ENCODE data around the gene TRIM37.
A peak's percentile ranks its signal among the peaks of the same experiment; 100 is the strongest.
"Not testable (repeated sequence)": the region's sequence is repeated elsewhere in the genome, so short reads cannot be mapped to it uniquely, and the experiment has no call there.

Gene TRIM37

DNA sequence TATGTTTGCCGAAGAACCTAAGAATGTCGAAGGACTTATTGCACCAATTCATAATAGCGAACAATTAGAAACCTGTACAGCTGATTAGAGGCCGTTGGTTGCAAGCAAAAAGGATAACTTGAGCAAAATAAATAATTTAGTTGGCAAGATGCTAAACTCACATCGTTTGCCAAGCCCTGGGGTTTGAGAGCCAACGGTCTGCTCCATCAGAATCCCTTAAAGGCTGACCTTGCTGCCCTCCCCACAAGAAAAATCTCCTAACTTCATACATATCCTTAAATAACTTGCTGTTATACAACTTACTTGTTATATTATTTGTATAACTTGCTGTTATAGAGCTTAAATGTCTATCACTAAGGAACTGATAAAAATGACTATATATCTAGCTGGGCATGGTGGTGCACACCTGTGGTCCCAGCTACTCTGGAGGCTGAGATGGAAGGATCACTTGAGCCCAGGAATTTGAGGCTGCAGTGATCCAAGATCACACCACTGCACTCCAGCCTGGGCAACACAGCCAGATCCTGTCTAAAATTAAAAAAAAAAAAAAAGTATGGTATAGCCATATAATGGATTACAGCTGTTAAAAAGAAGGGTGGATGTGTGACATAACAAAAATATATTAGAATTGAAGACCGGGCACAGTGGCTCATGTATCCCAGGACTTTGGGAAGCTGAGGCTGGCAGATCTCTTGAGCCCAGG is 1.9 kb upstream of the TRIM37 start:
- DNase-seq, result no peak

DNA sequence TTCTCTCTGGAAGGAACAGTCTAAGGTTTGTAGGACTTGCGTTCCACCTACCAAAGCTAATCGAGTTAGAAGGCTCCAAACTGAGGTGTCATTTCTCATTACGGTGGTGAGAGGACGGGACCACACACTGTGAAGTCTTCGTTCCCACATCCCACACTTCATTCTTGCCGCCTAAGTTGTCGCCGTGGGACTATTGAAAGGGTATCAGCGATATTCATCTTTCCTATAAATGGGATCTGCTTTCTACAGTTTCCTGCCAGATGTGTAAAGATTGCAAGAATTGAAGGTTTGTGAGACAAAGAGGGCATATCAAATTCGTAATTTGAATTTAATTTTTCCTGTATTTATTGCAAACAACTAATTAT is 608 bp upstream of the TRIM37 start:
- DNase-seq, result no peak

- peak; percentile 91 for DNase-seq
Observed at GRCh38 chr17:59105852-59106462, 723 bp downstream of the TRIM37 start.

GRCh38 chr17:59101178-59101577 is 5.5 kb downstream of the TRIM37 start:
- DNase-seq, result no peak

GRCh38 chr17:59097876-59098275 is 8.8 kb downstream of the TRIM37 start:
- no peak for DNase-seq

GRCh38 chr17:59094861-59095530 is 11.7 kb downstream of the TRIM37 start:
- DNase-seq, result no peak

GRCh38 chr17:59093702-59094231 is 12.9 kb downstream of the TRIM37 start:
- DNase-seq, result no peak

DNA sequence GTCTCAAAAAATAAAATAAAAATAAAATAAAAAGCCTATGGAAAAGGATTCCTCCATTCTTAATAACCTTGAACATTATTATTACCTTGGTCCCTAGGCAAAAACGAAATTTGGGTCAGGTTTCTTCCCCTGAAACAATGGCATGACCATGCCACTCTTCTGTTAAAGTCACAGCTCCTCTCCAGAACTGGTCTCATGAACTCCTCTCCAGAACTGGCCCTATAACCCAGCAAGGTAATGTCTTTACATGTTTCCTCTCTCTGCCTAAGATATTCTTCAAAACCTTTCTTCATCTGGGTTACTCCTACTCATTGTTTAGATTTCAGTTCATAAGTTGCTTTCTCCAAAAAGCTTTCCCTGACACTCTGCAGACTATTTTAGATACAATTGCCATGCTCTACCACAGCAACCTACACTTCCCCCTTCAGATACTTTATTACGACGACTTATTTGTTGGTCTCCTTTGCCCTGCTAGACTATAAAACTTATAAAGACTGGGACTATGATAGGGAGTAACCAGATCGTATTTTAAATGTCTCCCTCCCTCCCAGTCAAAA is 13.5 kb downstream of the TRIM37 start:
- no peak for DNase-seq

DNA sequence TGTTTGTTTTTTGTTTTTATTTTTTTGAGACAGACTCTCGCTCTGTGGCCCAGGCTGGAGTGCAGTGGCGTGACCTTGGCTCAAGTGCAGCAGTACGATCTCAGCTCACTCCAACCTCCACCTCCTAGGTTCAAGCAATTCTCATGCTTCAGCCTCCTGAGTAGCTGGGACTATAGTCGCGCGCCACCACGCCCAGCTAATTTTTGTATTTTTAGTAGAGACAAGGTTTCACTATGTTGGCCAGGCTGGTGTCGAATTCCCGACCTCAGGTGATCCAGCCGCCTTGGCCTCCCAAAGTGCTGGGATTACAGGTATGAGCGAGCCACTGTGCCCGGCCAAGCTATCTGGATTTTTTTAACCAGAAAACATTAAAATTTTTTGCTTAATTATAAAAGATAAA is 16.1 kb downstream of the TRIM37 start:
- not testable (repeated sequence) for DNase-seq

- no peak for DNase-seq
Observed at GRCh38 chr17:59084154-59084553, 22.5 kb downstream of the TRIM37 start.

GRCh38 chr17:59074494-59074893 is 32.2 kb downstream of the TRIM37 start:
- DNase-seq, result no peak

- no peak for DNase-seq
Observed at GRCh38 chr17:59073972-59074371, 32.7 kb downstream of the TRIM37 start.

GRCh38 chr17:59069856-59070255 is 36.8 kb downstream of the TRIM37 start:
- no peak for DNase-seq

DNA sequence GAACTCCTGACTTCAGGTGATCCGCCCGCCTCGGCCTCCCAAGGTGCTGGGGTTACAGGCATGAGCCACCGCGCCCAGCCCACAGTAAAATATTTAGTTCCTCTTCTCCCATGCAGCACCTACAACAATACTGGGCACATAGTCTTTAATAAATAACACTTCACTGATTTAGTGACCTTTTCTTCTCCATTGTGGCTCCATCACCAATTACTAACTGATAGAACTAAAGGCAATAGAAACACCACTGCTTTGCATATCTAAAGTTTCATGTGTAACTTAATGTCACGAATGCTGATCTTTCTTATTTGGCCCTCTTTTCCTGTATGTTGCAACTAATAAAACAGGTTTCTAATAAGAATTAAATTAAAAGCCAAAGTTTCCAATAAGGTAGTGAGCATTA is 38.9 kb downstream of the TRIM37 start:
- DNase-seq, result no peak

GRCh38 chr17:59067340-59067739 is 39.3 kb downstream of the TRIM37 start:
- no peak for DNase-seq

GRCh38 chr17:59062509-59062908 is 44.2 kb downstream of the TRIM37 start:
- DNase-seq, result no peak

- no peak for DNase-seq
Observed at GRCh38 chr17:59056857-59057256, 49.8 kb downstream of the TRIM37 start.

DNA sequence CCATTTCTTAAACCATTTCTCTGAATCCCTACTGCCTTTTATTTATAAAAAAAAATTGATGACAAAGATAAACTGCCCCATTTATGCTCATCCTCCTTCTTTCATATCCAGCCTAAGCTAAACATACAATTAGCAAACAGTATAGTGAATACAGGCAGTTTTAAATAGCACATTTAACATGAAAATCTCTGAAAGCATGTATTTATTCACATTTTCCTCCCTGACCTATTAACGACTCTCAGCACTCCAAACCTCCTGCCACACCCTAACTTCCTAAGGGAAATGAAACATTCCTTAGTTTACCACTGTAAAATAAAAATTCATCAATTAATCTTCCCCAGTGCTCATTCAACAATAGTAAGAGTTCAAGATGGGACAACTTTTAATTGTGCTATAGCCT is 56.9 kb downstream of the TRIM37 start:
- no peak for DNase-seq

- no peak for DNase-seq
Observed at GRCh38 chr17:59047616-59048015, 59.1 kb downstream of the TRIM37 start.

GRCh38 chr17:59046192-59046591 is 60.5 kb downstream of the TRIM37 start:
- DNase-seq, result no peak

- no peak for DNase-seq
Observed at GRCh38 chr17:59038734-59039133, 67.9 kb downstream of the TRIM37 start.

DNA sequence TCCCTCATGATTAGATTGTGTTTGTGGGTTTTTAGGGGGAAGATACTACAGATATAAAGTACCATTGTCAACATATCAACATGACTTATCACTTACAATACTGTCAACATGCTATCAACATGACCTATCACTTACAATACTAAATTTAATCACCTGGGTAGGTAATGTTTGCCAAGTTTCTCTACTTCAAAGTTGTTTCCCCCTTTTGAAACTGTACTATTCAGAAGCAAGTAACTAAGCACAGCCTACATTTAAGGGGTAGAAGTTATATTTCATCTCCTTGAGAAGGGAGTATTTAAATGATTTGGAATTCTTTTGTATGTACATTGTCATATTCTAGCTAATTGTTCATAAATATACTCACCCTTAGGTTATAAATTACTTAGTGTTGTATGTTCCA is 68.7 kb downstream of the TRIM37 start:
- DNase-seq, result no peak

- DNase-seq, result no peak
Observed at GRCh38 chr17:59030811-59031210, 75.9 kb downstream of the TRIM37 start.

DNA sequence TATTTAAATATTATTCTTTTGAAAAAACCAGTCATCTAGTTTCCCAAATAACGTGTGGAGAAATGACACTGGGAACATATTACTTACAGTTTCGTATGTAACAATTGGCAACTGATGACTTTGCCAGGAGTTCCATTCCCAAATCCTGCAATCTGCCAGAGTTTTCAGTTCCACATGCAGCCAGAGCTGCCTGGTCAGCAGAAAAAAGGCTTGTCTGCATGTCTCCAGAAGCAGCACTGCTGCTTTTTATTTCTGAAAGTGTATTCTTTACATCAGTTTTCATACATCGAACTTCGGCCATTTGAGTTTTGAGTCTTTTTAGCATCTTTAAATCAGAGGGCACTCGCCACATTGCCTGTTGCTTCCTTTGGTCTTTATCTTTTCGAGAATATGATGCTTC is 78.4 kb downstream of the TRIM37 start:
- no peak for DNase-seq

All from activated effector memory CD4-positive, alpha-beta T cell treated with anti-CD3 and anti-CD28 coated beads, Interleukin-2, amount 50 U/mL, for 16 hours (primary cell).